Fibroblast of villous mesenchyme (primary cell): ENCODE data around the gene P3H3. TPM values are rescaled to one million over a fixed set of nuclear protein-coding genes. Genes with fewer than 3 reads are reported as not detected.

Experiments used
- DNase-seq: peaks from one replicate; pipeline ENCODE4 v3.0.0-alpha.2; 2010; ENCODE audit warnings: low read depth
- H3K4me3 ChIP-seq: 2 replicates; pipeline ENCODE4 v1.5.1; 2011; ENCODE audit warnings: low read depth, mild to moderate bottlenecking, low read length
- total RNA-seq: library from RNA; depleted of rRNA; stranded (reverse); fragments of >200 nt; gene quantifications from 2 replicates; pipeline ENCODE4 v1.2.3, GENCODE V29; 2012
- TF ChIP-seq, protein P1 (sequence below): IDR thresholded peaks from 2 replicates; pipeline ENCODE4 v1.5.1; 2012; ENCODE audit warnings: low read depth, mild to moderate bottlenecking, low read length; ENCODE audit not compliant: insufficient read depth

The P3H3 gene, protein sequence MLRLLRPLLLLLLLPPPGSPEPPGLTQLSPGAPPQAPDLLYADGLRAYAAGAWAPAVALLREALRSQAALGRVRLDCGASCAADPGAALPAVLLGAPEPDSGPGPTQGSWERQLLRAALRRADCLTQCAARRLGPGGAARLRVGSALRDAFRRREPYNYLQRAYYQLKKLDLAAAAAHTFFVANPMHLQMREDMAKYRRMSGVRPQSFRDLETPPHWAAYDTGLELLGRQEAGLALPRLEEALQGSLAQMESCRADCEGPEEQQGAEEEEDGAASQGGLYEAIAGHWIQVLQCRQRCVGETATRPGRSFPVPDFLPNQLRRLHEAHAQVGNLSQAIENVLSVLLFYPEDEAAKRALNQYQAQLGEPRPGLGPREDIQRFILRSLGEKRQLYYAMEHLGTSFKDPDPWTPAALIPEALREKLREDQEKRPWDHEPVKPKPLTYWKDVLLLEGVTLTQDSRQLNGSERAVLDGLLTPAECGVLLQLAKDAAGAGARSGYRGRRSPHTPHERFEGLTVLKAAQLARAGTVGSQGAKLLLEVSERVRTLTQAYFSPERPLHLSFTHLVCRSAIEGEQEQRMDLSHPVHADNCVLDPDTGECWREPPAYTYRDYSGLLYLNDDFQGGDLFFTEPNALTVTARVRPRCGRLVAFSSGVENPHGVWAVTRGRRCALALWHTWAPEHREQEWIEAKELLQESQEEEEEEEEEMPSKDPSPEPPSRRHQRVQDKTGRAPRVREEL
- total RNA-seq, result 91.1 and 117 TPM in 2 replicates

DNA sequence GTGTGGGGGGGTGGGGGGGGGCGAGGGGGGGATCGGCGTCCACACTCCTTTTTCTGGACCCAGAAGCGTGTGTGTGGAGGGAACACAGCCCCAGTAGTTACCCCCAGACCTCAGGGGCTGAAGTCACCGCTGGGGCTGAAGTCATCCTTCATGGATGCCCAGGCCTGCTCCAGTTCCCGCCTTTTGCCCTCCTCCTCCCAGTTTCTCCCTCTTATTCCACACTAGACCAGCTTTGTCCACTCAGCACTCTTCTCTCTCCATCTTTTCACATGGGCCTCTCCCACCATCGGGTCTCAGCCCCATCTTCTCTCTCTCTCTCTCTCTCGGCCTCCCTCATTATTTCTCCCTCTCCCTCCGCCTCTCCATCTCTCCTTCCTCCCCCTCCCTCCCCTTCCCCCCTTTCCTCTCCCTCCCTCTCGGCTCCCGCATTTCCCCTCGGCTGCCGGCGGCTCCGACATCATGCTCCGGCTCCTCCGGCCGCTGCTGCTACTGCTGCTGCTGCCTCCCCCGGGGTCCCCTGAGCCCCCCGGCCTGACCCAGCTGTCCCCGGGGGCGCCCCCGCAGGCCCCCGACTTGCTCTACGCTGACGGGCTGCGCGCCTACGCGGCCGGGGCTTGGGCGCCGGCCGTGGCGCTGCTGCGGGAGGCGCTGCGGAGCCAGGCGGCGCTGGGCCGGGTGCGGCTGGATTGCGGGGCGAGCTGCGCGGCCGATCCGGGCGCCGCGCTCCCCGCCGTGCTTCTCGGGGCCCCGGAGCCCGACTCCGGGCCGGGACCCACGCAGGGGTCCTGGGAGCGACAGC lies at the start of gene P3H3:
Gene P3H3, plus strand, starts transcription at position 426 of the 799 bp plus-strand sequence. Its CDS starts 34 bp downstream, at position 460.
- H3K4me3 ChIP-seq, result peak within 1 kb of the TSS; percentile 96
- TF ChIP-seq, protein P1, sequence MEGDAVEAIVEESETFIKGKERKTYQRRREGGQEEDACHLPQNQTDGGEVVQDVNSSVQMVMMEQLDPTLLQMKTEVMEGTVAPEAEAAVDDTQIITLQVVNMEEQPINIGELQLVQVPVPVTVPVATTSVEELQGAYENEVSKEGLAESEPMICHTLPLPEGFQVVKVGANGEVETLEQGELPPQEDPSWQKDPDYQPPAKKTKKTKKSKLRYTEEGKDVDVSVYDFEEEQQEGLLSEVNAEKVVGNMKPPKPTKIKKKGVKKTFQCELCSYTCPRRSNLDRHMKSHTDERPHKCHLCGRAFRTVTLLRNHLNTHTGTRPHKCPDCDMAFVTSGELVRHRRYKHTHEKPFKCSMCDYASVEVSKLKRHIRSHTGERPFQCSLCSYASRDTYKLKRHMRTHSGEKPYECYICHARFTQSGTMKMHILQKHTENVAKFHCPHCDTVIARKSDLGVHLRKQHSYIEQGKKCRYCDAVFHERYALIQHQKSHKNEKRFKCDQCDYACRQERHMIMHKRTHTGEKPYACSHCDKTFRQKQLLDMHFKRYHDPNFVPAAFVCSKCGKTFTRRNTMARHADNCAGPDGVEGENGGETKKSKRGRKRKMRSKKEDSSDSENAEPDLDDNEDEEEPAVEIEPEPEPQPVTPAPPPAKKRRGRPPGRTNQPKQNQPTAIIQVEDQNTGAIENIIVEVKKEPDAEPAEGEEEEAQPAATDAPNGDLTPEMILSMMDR, result no peak
- peak; percentile 49 for DNase-seq

DNA sequence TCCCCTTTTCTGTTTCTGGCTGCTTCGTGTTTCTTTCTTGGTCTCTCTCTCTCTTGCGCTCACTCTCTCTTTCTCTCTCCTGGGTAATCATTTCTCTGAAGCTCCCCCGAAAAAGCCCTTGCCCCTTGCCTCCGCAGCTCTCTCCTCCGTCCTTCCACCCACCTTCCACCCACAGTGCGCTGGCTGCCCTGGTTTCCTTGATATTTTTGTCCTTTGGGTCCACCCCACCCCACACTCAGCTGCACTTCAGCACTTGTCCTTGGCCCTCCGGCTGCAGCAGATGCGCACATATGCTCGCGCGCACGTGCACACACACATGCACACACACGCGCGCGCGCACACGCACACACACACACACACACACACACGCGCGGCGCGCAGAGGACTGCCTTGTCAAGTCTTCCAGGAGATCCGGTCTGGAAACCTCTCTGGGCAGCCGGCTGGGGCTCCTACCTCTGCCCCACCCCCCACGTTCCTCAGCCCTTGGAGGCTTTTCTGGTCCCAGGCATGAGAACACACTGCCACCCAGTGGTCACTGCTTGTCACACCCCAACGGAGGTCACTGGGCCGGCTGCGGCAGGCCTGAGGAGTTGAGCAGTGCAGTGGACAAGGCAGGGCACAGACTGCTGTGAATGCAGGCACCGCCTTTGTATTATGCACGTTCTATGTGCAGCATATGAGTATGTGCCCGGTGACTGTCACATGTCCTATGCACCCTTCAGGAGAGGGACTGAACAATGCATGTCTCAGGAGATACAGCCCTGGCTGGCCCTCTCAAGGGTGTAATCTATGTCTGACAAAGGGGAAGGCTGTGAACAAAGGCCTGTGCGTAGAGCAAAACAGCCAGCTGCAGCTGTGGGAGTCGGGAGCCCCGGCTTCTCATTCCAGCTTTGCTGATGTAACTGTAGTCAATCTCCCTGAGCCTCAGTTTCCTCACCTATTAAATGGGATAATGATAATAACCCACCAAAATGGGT lies 49.3 kb upstream of the P3H3 start:
- TF ChIP-seq, protein P1, result peak; percentile 97
- peak overlapping the region; percentile 43 for H3K4me3 ChIP-seq
- peak; percentile 94 for DNase-seq

DNA sequence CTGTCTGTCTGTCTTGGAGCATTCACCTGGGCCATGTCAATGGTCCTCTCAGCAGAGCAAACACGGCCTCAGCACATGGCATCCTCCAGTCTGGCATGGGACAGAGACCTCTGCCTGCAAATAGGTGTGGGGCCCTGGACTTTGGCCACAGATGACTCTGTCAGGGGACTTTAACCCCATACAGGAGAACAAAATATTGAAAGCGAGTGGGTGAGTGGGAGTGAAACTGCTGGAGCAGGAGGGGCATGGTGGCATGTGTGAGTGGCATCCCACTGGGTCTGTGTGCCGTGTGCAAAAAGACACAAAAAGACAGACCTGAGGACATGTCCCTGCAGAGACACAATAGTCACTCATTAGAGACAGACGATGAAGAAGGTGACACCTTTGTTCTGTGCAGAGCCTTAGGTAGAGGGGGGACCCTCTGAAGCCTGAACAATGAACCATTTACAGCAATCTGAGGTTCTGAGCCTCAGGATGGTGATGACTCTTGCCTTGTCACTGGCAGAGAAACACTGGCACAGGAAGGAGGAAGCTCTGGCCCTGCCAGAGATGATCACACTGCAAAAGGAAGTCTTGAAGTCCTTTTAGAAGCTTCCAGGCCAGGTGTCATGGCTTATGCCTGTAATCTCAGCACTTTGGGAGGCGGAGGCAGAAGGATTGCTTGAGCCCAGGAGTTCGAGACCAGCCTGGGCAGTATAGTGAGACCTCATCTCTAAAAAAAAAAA lies 48.3 kb upstream of the P3H3 start:
- DNase-seq, result no peak
- TF ChIP-seq, protein P1, result no peak
- no peak overlapping the region for H3K4me3 ChIP-seq

DNA sequence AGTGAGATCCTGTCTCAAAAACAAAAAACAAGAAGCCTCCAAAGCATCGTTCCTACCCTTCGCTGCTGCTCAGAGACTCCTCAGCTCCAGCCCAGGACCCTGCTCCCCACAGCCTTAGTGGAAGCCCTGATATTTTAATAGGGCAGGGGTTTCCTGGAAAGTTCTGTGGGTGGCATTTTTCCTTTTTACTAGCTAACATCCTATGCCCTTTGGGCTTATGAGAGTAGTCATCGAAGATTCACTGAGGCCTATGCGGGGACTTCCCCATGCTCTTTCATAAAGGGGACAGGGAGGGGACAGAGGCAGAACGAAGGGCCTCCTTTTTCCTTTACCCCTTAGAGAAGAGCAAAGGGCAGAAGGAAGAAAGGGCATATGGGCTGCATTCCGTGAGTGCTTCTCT lies 47.6 kb upstream of the P3H3 start:
- TF ChIP-seq, protein P1, result no peak
- H3K4me3 ChIP-seq, result no peak overlapping the region
- no peak for DNase-seq

DNA sequence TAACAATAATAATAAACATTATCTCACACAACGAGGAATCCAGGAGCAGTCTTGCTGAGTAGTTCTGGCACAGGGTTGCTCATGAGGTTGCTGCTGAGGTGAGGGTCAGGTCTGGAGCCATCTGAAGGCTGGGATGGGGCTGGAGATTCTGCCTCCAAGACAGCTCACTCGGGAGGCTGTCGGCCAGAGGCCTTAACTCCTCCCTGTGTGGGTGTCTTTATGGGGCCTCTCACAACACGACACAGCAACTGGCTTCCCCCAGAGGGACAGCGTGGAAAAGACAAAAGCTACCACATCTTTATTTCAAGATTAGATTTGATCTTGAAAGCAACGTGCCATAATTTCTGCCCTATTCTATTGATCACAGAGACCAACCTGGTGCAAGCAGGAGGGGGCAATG lies 46.1 kb upstream of the P3H3 start:
- TF ChIP-seq, protein P1, result no peak
- DNase-seq, result no peak
- H3K4me3 ChIP-seq, result no peak overlapping the region
